CD14-positive monocyte (primary cell): ENCODE data around the gene SLC1A2. TPM values are rescaled to one million over a fixed set of nuclear protein-coding genes. Genes with fewer than 3 reads are reported as not detected.

ENCODE experiments used
- DNase-seq, 3 donors: peaks; one replicate each; pipeline ENCODE4 v3.0.0-alpha.2; 2011 to 2022
- H2AFZ ChIP-seq: 2 replicates; pipeline ENCODE4 v1.6.0; 2012; ENCODE audit warnings: mild to moderate bottlenecking, low read depth, low read length, inconsistent platforms; ENCODE audit not compliant: insufficient read depth, poor library complexity, severe bottlenecking
- H3K27ac ChIP-seq, 2 donors: 1 replicate in 1 of 2; 2 replicates in 1 of 2; pipeline ENCODE4 v1.5.1; 2012 to 2013; ENCODE audit warnings: low read length in 2 of 2, control low read depth in 1 of 2, inconsistent platforms in 1 of 2, low read depth in 1 of 2, mild to moderate bottlenecking in 1 of 2
- H3K27me3 ChIP-seq, 2 donors: one replicate each; pipeline versions ENCODE4 v1.6.0 to v1.6.1; 2011 to 2013; ENCODE audit warnings: low read length in 2 of 2; ENCODE audit not compliant: control insufficient read depth in 2 of 2, insufficient read depth in 2 of 2
- H3K36me3 ChIP-seq, 2 donors: replicated peaks in 1 of 2; 1 replicate in 1 of 2; 2 replicates in 1 of 2; pipeline versions ENCODE4 v1.5.1 to v1.6.1; 2012 to 2013; ENCODE audit warnings: low read length in 2 of 2, control low read depth in 1 of 2, inconsistent platforms in 1 of 2, mild to moderate bottlenecking in 1 of 2; ENCODE audit not compliant: insufficient read depth in 2 of 2, control insufficient read depth in 1 of 2
- H3K4me1 ChIP-seq, 2 donors: 1 replicate in 1 of 2; 2 replicates in 1 of 2; pipeline versions ENCODE4 v1.5.1 to v1.6.1; 2012 to 2013; ENCODE audit warnings: low read length in 2 of 2, control low read depth in 1 of 2, inconsistent platforms in 1 of 2, mild to moderate bottlenecking in 1 of 2, moderate library complexity in 1 of 2; ENCODE audit not compliant: insufficient read depth in 2 of 2, control insufficient read depth in 1 of 2
- H3K4me2 ChIP-seq: replicated peaks from 2 replicates; pipeline ENCODE3; 2012; ENCODE audit warnings: low read length, moderate library complexity, mild to moderate bottlenecking; ENCODE audit not compliant: poor library complexity, severe bottlenecking; ENCODE audit errors: extremely low read depth
- H3K4me3 ChIP-seq, 3 experiments: fragments of 200-600 bp in 1 of 3; sonication (generic) in 1 of 3; replicated peaks in 1 of 3; 1 replicate in 2 of 3; 2 replicates in 1 of 3; pipeline ENCODE4 v1.5.1; 2011 to 2013; ENCODE audit warnings: low read length in 3 of 3, mild to moderate bottlenecking in 3 of 3, control low read depth in 2 of 3, low read depth in 2 of 3, inconsistent platforms in 1 of 3, moderate library complexity in 1 of 3
- H3K79me2 ChIP-seq: 2 replicates; pipeline ENCODE4 v1.6.0; 2012; ENCODE audit warnings: mild to moderate bottlenecking, control low read depth, inconsistent platforms, low read length, moderate library complexity; ENCODE audit not compliant: insufficient read depth
- H3K9ac ChIP-seq: 2 replicates; pipeline ENCODE4 v1.6.0; 2017; ENCODE audit warnings: low read length, mild to moderate bottlenecking; ENCODE audit not compliant: insufficient read depth, poor library complexity, severe bottlenecking
- H3K9me3 ChIP-seq, 2 donors: replicated peaks in 1 of 2; 1 replicate in 1 of 2; 2 replicates in 1 of 2; pipeline versions ENCODE4 v1.5.1 to v1.6.1; 2012 to 2013; ENCODE audit warnings: low read length in 2 of 2, control low read depth in 1 of 2; ENCODE audit not compliant: control insufficient read depth in 1 of 2, insufficient read depth in 1 of 2
- H4K20me1 ChIP-seq: 2 replicates; pipeline ENCODE4 v1.6.0; 2012; ENCODE audit warnings: mild to moderate bottlenecking, low read length, control low read depth, moderate library complexity; ENCODE audit not compliant: insufficient read depth
- H3K27ac Mint-ChIP-seq, 7 donors: one replicate each; pipeline ENCODE4 v1.8.0; 2020; ENCODE audit warnings: mild to moderate bottlenecking in 7 of 7, mixed read lengths in 7 of 7, moderate library complexity in 6 of 7, inconsistent platforms in 2 of 7
- H3K27me3 Mint-ChIP-seq, 3 donors: one replicate each; pipeline ENCODE4 v1.8.0; 2021 to 2022; ENCODE audit warnings: low read depth in 3 of 3, mild to moderate bottlenecking in 3 of 3, mixed read lengths in 3 of 3, moderate library complexity in 3 of 3, inconsistent platforms in 1 of 3
- H3K36me3 Mint-ChIP-seq, 2 donors: one replicate each; pipeline ENCODE4 v1.8.0; 2020; ENCODE audit warnings: mixed read lengths in 2 of 2, inconsistent platforms in 1 of 2, mild to moderate bottlenecking in 1 of 2
- H3K4me1 Mint-ChIP-seq: one replicate; pipeline ENCODE4 v1.8.0; 2020; ENCODE audit warnings: mild to moderate bottlenecking, mixed read lengths
- H3K4me3 Mint-ChIP-seq, 2 donors: one replicate each; pipeline ENCODE4 v1.8.0; 2020; ENCODE audit warnings: mild to moderate bottlenecking in 2 of 2, mixed read lengths in 2 of 2, moderate library complexity in 1 of 2
- H3K9me3 Mint-ChIP-seq, 7 donors: one replicate each; pipeline ENCODE4 v1.8.0; 2020 to 2022; ENCODE audit warnings: mixed read lengths in 7 of 7, mild to moderate bottlenecking in 6 of 7, moderate library complexity in 6 of 7, inconsistent platforms in 2 of 7
- WGBS: methylation state at CpG from one replicate; pipeline ENCODE4 v1.1.5; 2013; ENCODE audit warnings: missing lambda C conversion rate; ENCODE audit not compliant: insufficient coverage; 5-methylcytosine and 5-hydroxymethylcytosine counted together
- intact Hi-C, 2 donors: fragments of 100-400 bp; cut with micrococcal nuclease; formaldehyde crosslinking; loops; one replicate each; pipeline versions ENCODE4 v1.15.0 to v1.15.1; 2023
- polyA plus RNA-seq, 3 donors: library from polyadenylated mRNA; depleted of rRNA in 1 of 3; unstranded in 2 of 3; stranded (reverse) in 1 of 3; fragments of 300-500 nt in 2 of 3; fragments of >200 nt in 1 of 3; fragmentation: Illumina TruSeq in 2 of 3; gene quantifications; 1 replicate in 2 of 3; 2 replicates in 1 of 3; pipeline ENCODE4 v1.2.3, GENCODE V29; 2012 to 2021
- TF ChIP-seq, protein P1 (sequence below): fragments of 200-600 bp; IDR thresholded peaks from one replicate; pipeline ENCODE4 v1.8.0; 2022; ENCODE audit warnings: antibody characterized with exemption, mild to moderate bottlenecking

Gene SLC1A2
- polyA plus RNA-seq, 3 donors = 0.07 TPM; not detected in 2

DNA sequence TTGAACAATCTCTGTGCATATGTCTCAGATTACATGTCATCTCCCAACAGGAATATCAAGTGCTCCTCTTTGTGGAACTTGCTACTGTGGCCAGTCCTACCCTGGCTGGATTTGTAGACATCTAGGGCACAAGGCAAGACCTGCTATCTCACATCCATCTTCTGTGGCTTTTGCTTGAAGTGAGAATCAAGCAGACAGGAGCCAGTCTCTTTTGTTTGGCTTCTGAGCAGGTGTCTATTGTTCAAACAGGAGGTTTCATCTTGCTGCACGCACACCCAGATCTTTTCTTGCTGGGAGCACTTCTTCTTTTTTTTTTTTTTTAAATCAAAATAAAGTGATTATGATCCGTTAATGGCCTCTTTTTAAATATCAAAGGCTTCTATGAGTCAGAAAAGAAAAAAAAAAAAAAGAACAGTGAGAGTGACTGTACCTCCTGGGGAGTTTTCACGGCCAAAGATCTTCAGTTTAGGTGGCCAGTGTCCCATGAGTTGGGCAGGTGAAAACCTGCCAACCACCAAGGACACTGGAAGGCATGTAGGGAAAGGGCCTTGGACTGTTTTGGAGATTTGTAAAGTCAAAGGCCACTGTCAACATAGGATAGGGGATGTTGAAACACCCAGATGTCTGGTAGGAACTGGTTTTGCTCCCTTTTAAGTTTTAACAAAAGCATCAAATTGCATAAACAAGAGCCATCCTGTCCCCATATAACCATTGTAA lies 202.2 kb downstream of the SLC1A2 start:
- Mint-ChIP-seq H3K4me1 (peaks cover 53% of the 10 kb centered on the region), H3K27me3 (peaks cover 0 to 3% (median 0%) of the 10 kb centered on the region in 3 donors), H3K27ac (peak overlapping the region; percentile 85 to 99 (median 97)), H3K4me3 (no peak overlapping the region), H3K36me3 (peaks cover 71 to 87% of the 10 kb centered on the region in 2 donors), H3K9me3 (no peaks in the 10 kb centered on the region)
- Histone ChIP-seq H3K36me3 (peaks cover 66 to 72% of the 10 kb centered on the region in 2 donors), H3K4me3 (no peak overlapping the region), H3K4me1 (peaks cover 49 to 54% of the 10 kb centered on the region in 2 donors), H2AFZ (no peak overlapping the region), H4K20me1 (no peaks in the 10 kb centered on the region), H3K27me3 (no peaks in the 10 kb centered on the region), H3K4me2 (no peak overlapping the region), H3K9ac (no peak overlapping the region), H3K27ac (peak overlapping the region in 1 of 2 donors; percentile 97), H3K79me2 (peaks cover 26% of the 10 kb centered on the region), H3K9me3 (no peaks in the 10 kb centered on the region)
- DNase-seq = peak; percentile 18 to 51 (median 42)
- WGBS = 82% methylated on average over 1 of the region's 3 CpGs
- intact Hi-C loops = loop anchor here (10.0 kb wide), 3 partner anchors 52 to 212 kb away; no protein-coding TSS in a partner anchor
- TF ChIP-seq, protein P1, sequence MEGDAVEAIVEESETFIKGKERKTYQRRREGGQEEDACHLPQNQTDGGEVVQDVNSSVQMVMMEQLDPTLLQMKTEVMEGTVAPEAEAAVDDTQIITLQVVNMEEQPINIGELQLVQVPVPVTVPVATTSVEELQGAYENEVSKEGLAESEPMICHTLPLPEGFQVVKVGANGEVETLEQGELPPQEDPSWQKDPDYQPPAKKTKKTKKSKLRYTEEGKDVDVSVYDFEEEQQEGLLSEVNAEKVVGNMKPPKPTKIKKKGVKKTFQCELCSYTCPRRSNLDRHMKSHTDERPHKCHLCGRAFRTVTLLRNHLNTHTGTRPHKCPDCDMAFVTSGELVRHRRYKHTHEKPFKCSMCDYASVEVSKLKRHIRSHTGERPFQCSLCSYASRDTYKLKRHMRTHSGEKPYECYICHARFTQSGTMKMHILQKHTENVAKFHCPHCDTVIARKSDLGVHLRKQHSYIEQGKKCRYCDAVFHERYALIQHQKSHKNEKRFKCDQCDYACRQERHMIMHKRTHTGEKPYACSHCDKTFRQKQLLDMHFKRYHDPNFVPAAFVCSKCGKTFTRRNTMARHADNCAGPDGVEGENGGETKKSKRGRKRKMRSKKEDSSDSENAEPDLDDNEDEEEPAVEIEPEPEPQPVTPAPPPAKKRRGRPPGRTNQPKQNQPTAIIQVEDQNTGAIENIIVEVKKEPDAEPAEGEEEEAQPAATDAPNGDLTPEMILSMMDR = no peak

DNA sequence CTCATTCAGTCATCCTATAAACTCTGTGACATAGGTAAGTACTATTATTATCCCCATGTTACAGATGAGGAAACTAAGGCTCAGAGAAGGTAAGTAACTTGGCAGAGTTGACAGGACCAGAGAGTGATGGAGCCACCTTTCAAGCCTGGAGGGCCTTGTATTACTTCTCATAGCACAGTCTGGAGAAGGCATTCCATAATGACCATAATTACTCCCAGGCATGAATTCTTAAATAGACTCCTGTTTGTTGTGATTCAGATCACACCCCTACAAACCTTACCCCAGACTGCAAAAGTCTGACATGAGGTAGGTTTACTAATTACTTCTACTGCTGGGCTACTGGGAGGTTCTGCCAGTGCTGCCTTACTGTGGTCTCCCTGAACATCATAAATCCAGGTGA lies 203.4 kb downstream of the SLC1A2 start:
- Mint-ChIP-seq H3K36me3 (peaks cover 66 to 81% of the 10 kb centered on the region in 2 donors), H3K9me3 (no peaks in the 10 kb centered on the region)
- TF ChIP-seq, protein P1 = no peak

More for the DNA sequence above, 203.4 kb downstream of the SLC1A2 start:
- Histone ChIP-seq H3K9ac (no peak overlapping the region), H3K9me3 (no peaks in the 10 kb centered on the region), H3K79me2 (peaks cover 26% of the 10 kb centered on the region), H3K4me1 (peaks cover 57 to 64% of the 10 kb centered on the region in 2 donors), H3K36me3 (peaks cover 54 to 64% of the 10 kb centered on the region in 2 donors), H2AFZ (no peak overlapping the region), H3K27ac (peak overlapping the region in 1 of 2 donors; percentile 97), H3K4me3 (no peak overlapping the region), H4K20me1 (no peaks in the 10 kb centered on the region), H3K27me3 (no peaks in the 10 kb centered on the region), H3K4me2 (no peak overlapping the region)
- intact Hi-C loops = loop anchor here (10.0 kb wide), 3 partner anchors 51 to 211 kb away; no protein-coding TSS in a partner anchor
- peaks cover 64% of the 10 kb centered on the region for H3K4me1 Mint-ChIP-seq
- no peak overlapping the region for H3K4me3 Mint-ChIP-seq
- H3K27me3 Mint-ChIP-seq = peaks cover 0 to 3% (median 0%) of the 10 kb centered on the region in 3 donors
- H3K27ac Mint-ChIP-seq = peak overlapping the region; percentile 95 to 99 (median 98)
- DNase-seq = no peak
